HCT116 (cell line): ENCODE data around the gene MS4A15. TPM values are rescaled to one million over a fixed set of nuclear protein-coding genes. Genes with fewer than 3 reads are reported as not detected.

Source experiments
- ATAC-seq: fragments of 200-7000 bp; cut with Tn5 transposase; 2 replicates; pipeline ENCODE4 v1.9.1; 2020; ENCODE audit warnings: mild to moderate bottlenecking, moderate library complexity
- BruUV-seq: library from RNA; stranded (reverse); fragments of 400-500 nt; replicated peaks from 2 replicates; lab custom pipeline; 2021; lab: Mats Ljungman, UMichigan
- CTCF ChIA-PET: fragments of 300-600 bp; sonication (Branson Sonifier 250); formaldehyde crosslinking; loops from one replicate; lab custom pipeline; 2021; ENCODE audit warnings: antibody characterized with exemption; lab: Charles Lee
- POLR2A ChIA-PET: fragments of 300-600, 350-600 bp; sonication (Branson Sonifier 250); formaldehyde crosslinking; loops from one replicate; lab custom pipeline; 2021; ENCODE audit warnings: antibody characterized with exemption; lab: Charles Lee
- RAD21 ChIA-PET, 2 experiments: fragments of 300-600 bp; sonication (Branson Sonifier 250); formaldehyde crosslinking; loops; one replicate each; lab custom pipeline; 2023; ENCODE audit warnings: low total read pairs in 2 of 2; ENCODE audit not compliant: uncharacterized antibody in 2 of 2, unreplicated experiment in 2 of 2, low non-redundant PET in 1 of 2; lab: Charles Lee
- DNase-seq: peaks from one replicate; pipeline ENCODE4 v3.0.0-alpha.2; 2010; ENCODE audit warnings: low read depth, low spot score
- H2AFZ ChIP-seq: fragments of 200-600 bp; shearing (Covaris generic), sonication (generic); 2 replicates; pipeline ENCODE4 v1.6.1; 2017; ENCODE audit warnings: low read depth, mixed run types, mixed read lengths, antibody characterized with exemption, low read length; ENCODE audit not compliant: poor library complexity, severe bottlenecking
- H3K27ac ChIP-seq: 2 replicates; pipeline ENCODE4 v1.5.1; 2012; ENCODE audit warnings: low read depth, low read length
- H3K27me3 ChIP-seq: fragments of 200-600 bp; sonication (generic); 2 replicates; pipeline ENCODE4 v1.6.1; 2016; ENCODE audit warnings: mixed run types, low read length, mixed read lengths; ENCODE audit not compliant: insufficient read depth
- H3K36me3 ChIP-seq, 2 experiments: fragments of 200-500 bp in 1 of 2; fragments of 200-600 bp in 1 of 2; sonication (Bioruptor generic) in 1 of 2; sonication (generic) in 1 of 2; 2 replicates each; pipeline versions ENCODE4 v1.5.1 to v1.6.1; 2014 to 2016; ENCODE audit warnings: low read length in 2 of 2, inconsistent platforms in 1 of 2, mixed read lengths in 1 of 2, mixed run types in 1 of 2; ENCODE audit not compliant: insufficient read depth in 2 of 2, control insufficient read depth in 1 of 2
- H3K4me1 ChIP-seq, 2 experiments: fragments of 200-600 bp in 1 of 2; sonication (generic) in 1 of 2; 2 replicates each; pipeline versions ENCODE4 v1.5.1 to v1.6.1; 2012 to 2017; ENCODE audit warnings: low read length in 2 of 2, inconsistent platforms in 1 of 2, mild to moderate bottlenecking in 1 of 2, mixed read lengths in 1 of 2, mixed run types in 1 of 2, moderate library complexity in 1 of 2; ENCODE audit not compliant: insufficient read depth in 2 of 2, control insufficient read depth in 1 of 2
- H3K4me2 ChIP-seq: fragments of 200-600 bp; sonication (generic); 2 replicates; pipeline ENCODE4 v1.6.1; 2017; ENCODE audit warnings: mixed run types, low read length, mixed read lengths
- H3K4me3 ChIP-seq, 2 experiments: fragments of 200-600 bp in 1 of 2; sonication (generic) in 1 of 2; replicated peaks in 1 of 2; 2 replicates each; pipeline ENCODE4 v1.5.1; 2011 to 2016; ENCODE audit warnings: low read length in 2 of 2, control low read depth in 1 of 2, low read depth in 1 of 2, mild to moderate bottlenecking in 1 of 2, mixed read lengths in 1 of 2, mixed run types in 1 of 2
- H3K79me2 ChIP-seq: fragments of 200-600 bp; sonication (generic); 2 replicates; pipeline ENCODE4 v1.6.1; 2017; ENCODE audit warnings: mild to moderate bottlenecking, mixed run types, low read length, moderate library complexity, mixed read lengths; ENCODE audit not compliant: insufficient read depth
- H3K9ac ChIP-seq: fragments of 200-600 bp; sonication (generic); 2 replicates; pipeline ENCODE4 v1.6.1; 2016; ENCODE audit warnings: low read length, mixed read lengths
- H3K9me2 ChIP-seq: fragments of 200-600 bp; sonication (generic), shearing (Covaris generic); 2 replicates; pipeline ENCODE4 v1.6.1; 2017; ENCODE audit warnings: mixed run types, mild to moderate bottlenecking, moderate library complexity; ENCODE audit not compliant: insufficient read depth
- H3K9me3 ChIP-seq, 2 experiments: fragments of 200-500 bp in 1 of 2; fragments of 200-600 bp in 1 of 2; sonication (Bioruptor generic) in 1 of 2; sonication (generic) in 1 of 2; 2 replicates each; pipeline ENCODE4 v1.6.1; 2014 to 2017; ENCODE audit warnings: low read length in 2 of 2, mixed read lengths in 2 of 2, inconsistent platforms in 1 of 2, low read depth in 1 of 2, mild to moderate bottlenecking in 1 of 2, mixed run types in 1 of 2, moderate library complexity in 1 of 2; ENCODE audit not compliant: control insufficient read depth in 1 of 2, insufficient read depth in 1 of 2
- H4K20me1 ChIP-seq: fragments of 200-600 bp; sonication (generic), shearing (Covaris generic); 2 replicates; pipeline ENCODE4 v1.6.1; 2017; ENCODE audit warnings: mixed run types, mild to moderate bottlenecking, moderate library complexity; ENCODE audit not compliant: insufficient read depth
- CBX3 ChIP-seq: IDR thresholded peaks from 2 replicates; pipeline ENCODE4 v1.6.1; 2012; ENCODE audit warnings: low read depth
- EZH2 ChIP-seq: fragments of 200-600 bp; sonication (generic); IDR thresholded peaks from 2 replicates; pipeline ENCODE4 v1.6.1; 2017; ENCODE audit warnings: antibody characterized with exemption, mixed run types
- EZH2phosphoT487 ChIP-seq: fragments of 200-600 bp; IDR thresholded peaks from 2 replicates; pipeline ENCODE4 v1.6.1; 2018; ENCODE audit warnings: antibody characterized with exemption, borderline replicate concordance
- JUND ChIP-seq: IDR thresholded peaks from 2 replicates; pipeline ENCODE4 v1.6.1; 2012
- MAX ChIP-seq: IDR thresholded peaks from 2 replicates; pipeline ENCODE4 v1.6.1; 2012
- POLR2A ChIP-seq: IDR thresholded peaks from 2 replicates; pipeline ENCODE4 v1.7.0; 2011; ENCODE audit warnings: borderline replicate concordance; ENCODE audit not compliant: insufficient read depth, insufficient read length; ENCODE audit errors: extremely low read depth
- POLR2AphosphoS5 ChIP-seq: IDR thresholded peaks from 2 replicates; pipeline ENCODE4 v1.6.1; 2011; ENCODE audit warnings: mild to moderate bottlenecking, low read depth, low read length, moderate library complexity
- RAD21 ChIP-seq: IDR thresholded peaks from 2 replicates; pipeline ENCODE4 v1.6.1; 2012; ENCODE audit warnings: low read depth, mild to moderate bottlenecking
- SIN3A ChIP-seq: IDR thresholded peaks from 2 replicates; pipeline ENCODE4 v1.6.1; 2012; ENCODE audit warnings: low read depth
- SP1 ChIP-seq: IDR thresholded peaks from 2 replicates; pipeline ENCODE4 v1.6.1; 2012; ENCODE audit warnings: low read depth
- SRF ChIP-seq: IDR thresholded peaks from 2 replicates; pipeline ENCODE4 v1.6.1; 2012; ENCODE audit warnings: low read depth
- TCF7L2 ChIP-seq: IDR thresholded peaks from 2 replicates; pipeline ENCODE4 v1.7.0; 2011; ENCODE audit warnings: borderline replicate concordance, inconsistent platforms; ENCODE audit not compliant: insufficient read depth, insufficient read length; ENCODE audit errors: extremely low read depth
- YY1 ChIP-seq: IDR thresholded peaks from 2 replicates; pipeline ENCODE4 v1.6.1; 2011; ENCODE audit warnings: low read length, low read depth, moderate library complexity, mild to moderate bottlenecking; ENCODE audit not compliant: insufficient replicate concordance; ENCODE audit errors: extremely low read depth
- ZFX ChIP-seq: fragments of 450-650 bp; IDR thresholded peaks from 2 replicates; pipeline ENCODE4 v1.6.1; 2017
- intact Hi-C: fragments of 100-400 bp; cut with micrococcal nuclease; formaldehyde crosslinking; loops from 2 replicates; pipeline ENCODE4 v1.10.0; 2022
- total RNA-seq: library from RNA; stranded (reverse); gene quantifications from one replicate; pipeline ENCODE4 v1.2.1, GENCODE V29; 2021; ENCODE audit not compliant: unreplicated experiment

The MS4A15 gene
- total RNA-seq, 1 experiment from 2014 or later, result 1.5 TPM

GRCh38 chr11:60786811-60787567 is 30.3 kb downstream of the MS4A15 start:
- Histone ChIP-seq H3K9ac (no peak overlapping the region), H3K9me3 (peaks cover 0 to 4% of the 10 kb centered on the region in 2 experiments; a peak in 1 of 4 replicates), H3K4me3 (no peak overlapping the region), H3K27me3 (no peaks in the 10 kb centered on the region), H3K4me2 (no peak overlapping the region), H3K9me2 (no peaks in the 10 kb centered on the region), H2AFZ (no peak overlapping the region), H3K79me2 (no peaks in the 10 kb centered on the region), H3K27ac (no peak overlapping the region), H3K4me1 (no peaks in the 10 kb centered on the region), H3K36me3 (no peaks in the 10 kb centered on the region), H4K20me1 (no peaks in the 10 kb centered on the region)
- BruUV-seq, result no TSS peak
- TF ChIP-seq RAD21 (no peak), MAX (no peak), SIN3A (no peak), EZH2phosphoT487 (no peak), SP1 (no peak), POLR2AphosphoS5 (no peak), ZFX (no peak), CBX3 (no peak), SRF (no peak), TCF7L2 (no peak), POLR2A (no peak), YY1 (no peak), EZH2 (no peak), JUND (no peak)
- ChIA-PET RAD21 (no interaction called here), CTCF (interaction anchor here (0.6 kb wide), 1 partner anchor 45 kb away, joined by 3 read pairs; no protein-coding TSS in a partner anchor), POLR2A (interaction anchor here (0.6 to 0.7 kb wide), 2 partner anchors 10 to 471 kb away, joined by 3 read pairs; no protein-coding TSS in a partner anchor)
- intact Hi-C loops, result no loop called here
- no peak for DNase-seq
- no peak for ATAC-seq
